ENCODE results near the gene CHMP5.
A peak's percentile ranks its signal among the peaks of the same experiment; 100 is the strongest.
"Not testable (repeated sequence)": the region's sequence is repeated elsewhere in the genome, so short reads cannot be mapped to it uniquely, and the experiment has no call there.

Gene CHMP5

GRCh38 chr9:33300546-33300945, 35.7 kb downstream of the CHMP5 start:
- no peak overlapping the region for H3K27ac Mint-ChIP-seq
- ATAC-seq (replicated peaks) (no peak), DNase-seq (no peak)
- H3K36me3 Mint-ChIP-seq: peaks cover 32 to 52% of the 10 kb centered on the region in 2 donors
- H3K4me1 Mint-ChIP-seq: peaks cover 33 to 40% of the 10 kb centered on the region in 2 donors
- no peaks in the 10 kb centered on the region for H3K27me3 Mint-ChIP-seq
- no peaks in the 10 kb centered on the region for H3K9me3 Mint-ChIP-seq
- H3K4me3 Mint-ChIP-seq: no peak overlapping the region

GRCh38 chr9:33304362-33304761, 39.5 kb downstream of the CHMP5 start:
- peaks cover 20 to 31% of the 10 kb centered on the region in 2 donors for H3K36me3 Mint-ChIP-seq
- no peak overlapping the region for H3K4me3 Mint-ChIP-seq
- H3K27ac Mint-ChIP-seq: no peak overlapping the region
- no peaks in the 10 kb centered on the region for H3K27me3 Mint-ChIP-seq
- H3K4me1 Mint-ChIP-seq: peaks cover 1 to 6% of the 10 kb centered on the region in 2 donors
- no peaks in the 10 kb centered on the region for H3K9me3 Mint-ChIP-seq
- DNase-seq: no peak
- peak; percentile 56 to 78 for ATAC-seq (replicated peaks)

GRCh38 chr9:33306037-33306436, 41.2 kb downstream of the CHMP5 start:
- ATAC-seq (replicated peaks): no peak
- H3K4me3 Mint-ChIP-seq: no peak overlapping the region

GRCh38 chr9:33307067-33307466, 42.2 kb downstream of the CHMP5 start:
- Mint-ChIP-seq H3K36me3 (peaks cover 24 to 40% of the 10 kb centered on the region in 2 donors), H3K27ac (no peak overlapping the region)
- no peak for ATAC-seq (replicated peaks)

More at GRCh38 chr9:33306037-33306436, 41.2 kb downstream of the CHMP5 start:
- DNase-seq: no peak
- H3K36me3 Mint-ChIP-seq: peaks cover 22 to 35% of the 10 kb centered on the region in 2 donors
- H3K27me3 Mint-ChIP-seq: no peaks in the 10 kb centered on the region
- no peaks in the 10 kb centered on the region for H3K9me3 Mint-ChIP-seq
- no peak overlapping the region for H3K27ac Mint-ChIP-seq
- peaks cover 5 to 6% of the 10 kb centered on the region in 2 donors for H3K4me1 Mint-ChIP-seq

GRCh38 chr9:33309903-33310302, 45.1 kb downstream of the CHMP5 start:
- H3K27ac Mint-ChIP-seq: no peak overlapping the region
- H3K36me3 Mint-ChIP-seq: peaks cover 35 to 44% of the 10 kb centered on the region in 2 donors
- no peak for DNase-seq
- H3K4me1 Mint-ChIP-seq: peaks cover 2 to 5% of the 10 kb centered on the region in 2 donors
- ATAC-seq (replicated peaks): no peak
- no peak overlapping the region for H3K4me3 Mint-ChIP-seq
- H3K9me3 Mint-ChIP-seq: no peaks in the 10 kb centered on the region
- H3K27me3 Mint-ChIP-seq: no peaks in the 10 kb centered on the region

More at GRCh38 chr9:33307067-33307466, 42.2 kb downstream of the CHMP5 start:
- no peaks in the 10 kb centered on the region for H3K9me3 Mint-ChIP-seq
- H3K4me3 Mint-ChIP-seq: no peak overlapping the region
- peaks cover 5% of the 10 kb centered on the region in 2 donors for H3K4me1 Mint-ChIP-seq
- no peaks in the 10 kb centered on the region for H3K27me3 Mint-ChIP-seq
- DNase-seq: no peak

GRCh38 chr9:33310748-33311147, 45.9 kb downstream of the CHMP5 start:
- H3K9me3 Mint-ChIP-seq: no peaks in the 10 kb centered on the region
- ATAC-seq (replicated peaks): no peak
- peaks cover 40 to 49% of the 10 kb centered on the region in 2 donors for H3K36me3 Mint-ChIP-seq
- H3K27me3 Mint-ChIP-seq: no peaks in the 10 kb centered on the region
- no peak for DNase-seq
- H3K27ac Mint-ChIP-seq: no peak overlapping the region
- H3K4me1 Mint-ChIP-seq: peaks cover 2 to 5% of the 10 kb centered on the region in 2 donors
- H3K4me3 Mint-ChIP-seq: no peak overlapping the region

GRCh38 chr9:33311953-33312352, 47.1 kb downstream of the CHMP5 start:
- Mint-ChIP-seq H3K4me3 (no peak overlapping the region), H3K9me3 (no peaks in the 10 kb centered on the region), H3K27me3 (no peaks in the 10 kb centered on the region), H3K4me1 (peaks cover 2 to 5% of the 10 kb centered on the region in 2 donors), H3K27ac (no peak overlapping the region), H3K36me3 (peaks cover 44 to 58% of the 10 kb centered on the region in 2 donors)
- ATAC-seq (replicated peaks): no peak
- no peak for DNase-seq

GRCh38 chr9:33315371-33315770, 50.5 kb downstream of the CHMP5 start:
- Mint-ChIP-seq H3K4me3 (no peak overlapping the region), H3K27me3 (no peaks in the 10 kb centered on the region), H3K9me3 (no peaks in the 10 kb centered on the region), H3K36me3 (peaks cover 56 to 57% of the 10 kb centered on the region in 2 donors), H3K4me1 (peaks cover 2 to 5% of the 10 kb centered on the region in 2 donors), H3K27ac (no peak overlapping the region)
- ATAC-seq (replicated peaks): no peak
- DNase-seq: no peak

- not testable (repeated sequence) for H3K27me3 Mint-ChIP-seq; H3K9me3 Mint-ChIP-seq; H3K4me3 Mint-ChIP-seq; H3K4me1 Mint-ChIP-seq; ATAC-seq (replicated peaks); H3K27ac Mint-ChIP-seq; DNase-seq
- peaks cover 60 to 62% of the 10 kb centered on the region in 2 donors for H3K36me3 Mint-ChIP-seq
Observed at GRCh38 chr9:33317136-33317535, 52.3 kb downstream of the CHMP5 start.

- ATAC-seq (replicated peaks): no peak
- Mint-ChIP-seq H3K4me1 (peaks cover 0 to 9% of the 10 kb centered on the region in 2 donors), H3K27ac (no peak overlapping the region), H3K4me3 (no peak overlapping the region), H3K27me3 (no peaks in the 10 kb centered on the region), H3K36me3 (peaks cover 63 to 64% of the 10 kb centered on the region in 2 donors), H3K9me3 (no peaks in the 10 kb centered on the region)
- no peak for DNase-seq
Observed at GRCh38 chr9:33318225-33318624, 53.4 kb downstream of the CHMP5 start.

- DNase-seq: no peak
- Mint-ChIP-seq H3K27ac (no peak overlapping the region), H3K36me3 (peaks cover 60 to 62% of the 10 kb centered on the region in 2 donors), H3K27me3 (no peaks in the 10 kb centered on the region), H3K9me3 (no peaks in the 10 kb centered on the region), H3K4me1 (peaks cover 0 to 9% of the 10 kb centered on the region in 2 donors), H3K4me3 (no peak overlapping the region)
- ATAC-seq (replicated peaks): no peak
Observed at GRCh38 chr9:33318781-33319180, 53.9 kb downstream of the CHMP5 start.

GRCh38 chr9:33320230-33320567, 55.4 kb downstream of the CHMP5 start:
- no peak overlapping the region for H3K4me3 Mint-ChIP-seq
- H3K27ac Mint-ChIP-seq: peak overlapping the region; percentile 56
- H3K4me1 Mint-ChIP-seq: peaks cover 0 to 9% of the 10 kb centered on the region in 2 donors
- DNase-seq (no peak), ATAC-seq (replicated peaks) (no peak)
- no peaks in the 10 kb centered on the region for H3K9me3 Mint-ChIP-seq
- H3K36me3 Mint-ChIP-seq: peaks cover 67 to 69% of the 10 kb centered on the region in 2 donors
- H3K27me3 Mint-ChIP-seq: no peaks in the 10 kb centered on the region

- Mint-ChIP-seq H3K4me1 (peaks cover 0 to 9% of the 10 kb centered on the region in 2 donors), H3K27me3 (no peaks in the 10 kb centered on the region), H3K36me3 (peaks cover 65 to 70% of the 10 kb centered on the region in 2 donors), H3K27ac (peak overlapping the region; percentile 65), H3K9me3 (no peaks in the 10 kb centered on the region), H3K4me3 (no peak overlapping the region)
- DNase-seq (no peak), ATAC-seq (replicated peaks) (no peak)
Observed at GRCh38 chr9:33320568-33321261, 55.9 kb downstream of the CHMP5 start.

- H3K27ac Mint-ChIP-seq: no peak overlapping the region
- H3K36me3 Mint-ChIP-seq: peaks cover 44 to 70% of the 10 kb centered on the region in 2 donors
- no peaks in the 10 kb centered on the region for H3K27me3 Mint-ChIP-seq
Observed at GRCh38 chr9:33329117-33329563, 64.3 kb downstream of the CHMP5 start.

GRCh38 chr9:33329979-33330378, 65.1 kb downstream of the CHMP5 start:
- H3K4me1 Mint-ChIP-seq: no peaks in the 10 kb centered on the region
- no peak for ATAC-seq (replicated peaks)

More at GRCh38 chr9:33329117-33329563, 64.3 kb downstream of the CHMP5 start:
- Mint-ChIP-seq H3K9me3 (no peaks in the 10 kb centered on the region), H3K4me3 (no peak overlapping the region), H3K4me1 (no peaks in the 10 kb centered on the region)
- no peak for ATAC-seq (replicated peaks)
- DNase-seq: no peak

More at GRCh38 chr9:33329979-33330378, 65.1 kb downstream of the CHMP5 start:
- Mint-ChIP-seq H3K27ac (peak overlapping the region; percentile 62), H3K27me3 (no peaks in the 10 kb centered on the region), H3K36me3 (peaks cover 43 to 69% of the 10 kb centered on the region in 2 donors), H3K4me3 (no peak overlapping the region), H3K9me3 (no peaks in the 10 kb centered on the region)
- no peak for DNase-seq
